ENCODE measurements around the gene PEAK1.

The PEAK1 gene

DNA sequence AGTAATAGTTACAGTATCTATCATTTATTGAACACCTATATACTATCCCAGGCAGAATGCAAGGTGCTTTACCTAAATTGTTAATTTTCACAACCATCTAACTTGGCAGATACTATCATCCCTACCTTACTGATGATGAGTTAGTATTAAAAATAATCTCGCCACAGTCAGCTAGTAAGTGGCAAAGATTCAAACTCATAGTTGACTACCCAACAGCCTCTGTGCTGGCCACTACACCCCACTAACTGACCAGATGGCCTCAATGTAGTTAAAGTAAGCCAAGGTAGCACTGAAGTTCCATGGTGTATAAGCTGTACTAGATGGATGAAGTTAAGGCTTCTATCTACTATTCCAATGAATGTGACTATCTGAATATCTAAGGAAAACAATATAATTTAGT is 44.8 kb downstream of the PEAK1 start:
- H3K27me3 ChIP-seq: no peaks in the 10 kb centered on the region
- no peak for DNase-seq
- H3K36me3 ChIP-seq: no peaks in the 10 kb centered on the region
- TF ChIP-seq, protein P1, sequence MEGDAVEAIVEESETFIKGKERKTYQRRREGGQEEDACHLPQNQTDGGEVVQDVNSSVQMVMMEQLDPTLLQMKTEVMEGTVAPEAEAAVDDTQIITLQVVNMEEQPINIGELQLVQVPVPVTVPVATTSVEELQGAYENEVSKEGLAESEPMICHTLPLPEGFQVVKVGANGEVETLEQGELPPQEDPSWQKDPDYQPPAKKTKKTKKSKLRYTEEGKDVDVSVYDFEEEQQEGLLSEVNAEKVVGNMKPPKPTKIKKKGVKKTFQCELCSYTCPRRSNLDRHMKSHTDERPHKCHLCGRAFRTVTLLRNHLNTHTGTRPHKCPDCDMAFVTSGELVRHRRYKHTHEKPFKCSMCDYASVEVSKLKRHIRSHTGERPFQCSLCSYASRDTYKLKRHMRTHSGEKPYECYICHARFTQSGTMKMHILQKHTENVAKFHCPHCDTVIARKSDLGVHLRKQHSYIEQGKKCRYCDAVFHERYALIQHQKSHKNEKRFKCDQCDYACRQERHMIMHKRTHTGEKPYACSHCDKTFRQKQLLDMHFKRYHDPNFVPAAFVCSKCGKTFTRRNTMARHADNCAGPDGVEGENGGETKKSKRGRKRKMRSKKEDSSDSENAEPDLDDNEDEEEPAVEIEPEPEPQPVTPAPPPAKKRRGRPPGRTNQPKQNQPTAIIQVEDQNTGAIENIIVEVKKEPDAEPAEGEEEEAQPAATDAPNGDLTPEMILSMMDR (IDR thresholded peaks at IDR 0.05): no peak
- intact Hi-C loops (cut with DNase I; ENCODE audit: low total_unique reads): no loop called here
- H3K4me3 ChIP-seq: no peak overlapping the region
- H3K27ac ChIP-seq: no peak overlapping the region
- H3K4me1 ChIP-seq: no peaks in the 10 kb centered on the region
- H3K9me3 ChIP-seq: no peaks in the 10 kb centered on the region

DNA sequence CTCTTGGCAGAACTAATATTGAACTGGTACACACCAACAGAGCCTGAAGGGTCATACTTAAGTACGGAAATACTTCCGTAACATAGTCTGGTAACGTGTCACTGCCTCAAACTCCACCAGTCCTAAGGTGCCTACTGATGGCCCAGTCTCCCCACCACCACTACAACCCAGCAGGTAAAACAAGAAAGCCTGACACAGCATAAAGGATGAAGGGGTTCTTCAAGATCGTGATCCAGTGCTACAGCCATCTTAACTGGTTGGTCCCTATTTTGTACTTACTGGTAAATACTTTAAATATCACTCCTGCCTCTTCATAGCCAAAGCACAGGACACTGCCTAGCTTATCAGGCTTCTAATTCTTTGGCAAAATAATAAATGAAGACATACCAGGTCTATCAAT is 46.5 kb downstream of the PEAK1 start:
- H3K4me3 ChIP-seq: no peak overlapping the region

DNA sequence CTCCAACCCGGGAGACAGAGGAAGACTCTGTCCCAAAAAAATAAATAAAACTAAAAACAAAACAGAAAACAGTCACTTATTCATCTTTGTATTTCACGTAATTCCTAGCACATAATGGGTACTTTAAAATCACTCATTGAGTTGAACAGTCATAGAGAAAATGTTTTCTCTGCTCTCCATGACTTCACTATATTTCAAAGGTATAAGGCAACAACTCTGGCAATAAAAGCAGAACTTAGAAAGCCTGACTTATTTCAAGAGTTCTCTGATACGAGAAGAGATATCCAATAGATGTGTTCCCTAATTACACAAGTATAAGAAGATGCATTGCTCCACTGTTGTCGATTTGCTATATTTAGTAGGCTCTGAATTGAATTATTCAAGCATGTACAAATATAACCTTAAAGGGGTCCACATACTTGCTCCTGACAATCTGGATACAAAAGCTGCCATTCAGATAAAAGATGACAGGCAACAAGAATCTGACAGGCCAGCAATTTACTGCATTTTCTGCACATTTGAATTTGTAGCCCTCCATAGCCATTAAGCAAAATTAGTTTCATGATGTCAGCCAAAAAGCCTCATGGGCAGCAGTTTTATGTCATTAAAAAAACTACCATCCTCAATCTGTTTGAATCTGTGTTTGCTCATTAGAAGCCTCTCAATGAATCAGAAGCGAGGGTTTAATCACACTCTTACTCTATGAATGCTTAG is 47.9 kb downstream of the PEAK1 start:
- H3K36me3 ChIP-seq: no peaks in the 10 kb centered on the region
- no peaks in the 10 kb centered on the region for H3K27me3 ChIP-seq
- intact Hi-C loops (cut with DNase I; ENCODE audit: low total_unique reads): no loop called here
- no peak overlapping the region for H3K27ac ChIP-seq
- H3K4me3 ChIP-seq: no peak overlapping the region
- no peak for DNase-seq
- H3K4me1 ChIP-seq: no peaks in the 10 kb centered on the region
- TF ChIP-seq, protein P1 (IDR thresholded peaks at IDR 0.05): no peak
- H3K9me3 ChIP-seq: no peaks in the 10 kb centered on the region

More for the DNA sequence above, 46.5 kb downstream of the PEAK1 start:
- no peak for DNase-seq
- H3K27me3 ChIP-seq: no peaks in the 10 kb centered on the region
- TF ChIP-seq, protein P1 (IDR thresholded peaks at IDR 0.05): no peak
- no peaks in the 10 kb centered on the region for H3K4me1 ChIP-seq
- H3K27ac ChIP-seq: no peak overlapping the region
- H3K9me3 ChIP-seq: no peaks in the 10 kb centered on the region
- H3K36me3 ChIP-seq: no peaks in the 10 kb centered on the region
- intact Hi-C loops (cut with DNase I; ENCODE audit: low total_unique reads): no loop called here

DNA sequence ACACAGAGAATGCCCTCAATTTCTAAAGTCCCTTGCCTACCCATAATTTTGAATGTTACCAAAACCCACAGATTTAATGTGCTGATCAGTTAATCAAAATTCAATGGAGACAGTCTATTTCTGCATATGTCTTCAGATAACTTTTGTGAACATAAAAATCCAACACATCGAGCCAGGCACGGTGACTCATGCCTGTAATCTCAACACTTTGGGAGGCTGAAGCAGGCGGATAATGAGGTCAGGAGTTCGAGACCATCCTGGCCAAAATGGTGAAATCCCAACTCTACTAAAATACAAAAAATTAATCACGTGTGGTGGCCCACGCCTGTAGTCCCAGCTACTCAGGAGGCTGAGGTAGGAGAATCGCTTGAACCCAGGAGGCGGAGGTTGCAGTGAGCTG is 49.3 kb downstream of the PEAK1 start:
- H3K9me3 ChIP-seq: no peaks in the 10 kb centered on the region
- H3K36me3 ChIP-seq: no peaks in the 10 kb centered on the region
- H3K27me3 ChIP-seq: no peaks in the 10 kb centered on the region
- TF ChIP-seq, protein P1 (IDR thresholded peaks at IDR 0.05): no peak
- DNase-seq: no peak
- no peak overlapping the region for H3K27ac ChIP-seq
- no peaks in the 10 kb centered on the region for H3K4me1 ChIP-seq
- intact Hi-C loops (cut with DNase I; ENCODE audit: low total_unique reads): no loop called here
- H3K4me3 ChIP-seq: no peak overlapping the region

DNA sequence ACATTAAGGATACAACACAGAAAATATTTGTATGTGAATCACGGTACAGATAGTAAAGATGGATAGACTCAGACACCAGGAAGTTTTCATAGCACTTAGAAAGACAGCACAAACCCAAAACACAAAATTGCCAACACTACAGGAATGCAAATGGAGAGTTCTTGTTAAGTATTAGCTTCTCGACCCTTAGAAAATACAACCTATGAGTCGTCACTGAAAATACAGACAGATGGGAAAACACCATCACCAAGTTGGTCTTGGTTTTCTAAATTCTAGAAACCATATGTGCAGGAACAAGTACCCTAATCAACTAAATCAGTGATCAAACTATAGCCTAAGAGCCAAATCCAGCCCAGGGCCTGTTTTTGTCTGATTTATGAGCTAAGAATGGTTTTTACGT is 50.7 kb downstream of the PEAK1 start:
- no peaks in the 10 kb centered on the region for H3K27me3 ChIP-seq
- no peak overlapping the region for H3K27ac ChIP-seq
- H3K9me3 ChIP-seq: no peaks in the 10 kb centered on the region
- intact Hi-C loops (cut with DNase I; ENCODE audit: low total_unique reads): no loop called here
- no peak overlapping the region for H3K4me3 ChIP-seq
- no peak for DNase-seq
- H3K4me1 ChIP-seq: no peaks in the 10 kb centered on the region
- peaks cover 0 to under 1% (median 0%) of the 10 kb centered on the region in 3 donors for H3K36me3 ChIP-seq
- TF ChIP-seq, protein P1 (IDR thresholded peaks at IDR 0.05): no peak

All from tibial artery (tissue), 4 donors.